IPS DF 4.7 (cell line): Measurements from ENCODE around the gene SLC16A1.
"Not testable (repeated sequence)": the region's sequence is repeated elsewhere in the genome, so short reads cannot be mapped to it uniquely, and the experiment has no call there.

Source experiments
- DNase-seq: peaks from one replicate; pipeline ENCODE4 v3.0.0-alpha.2; 2013; ENCODE audit warnings: low spot score; ENCODE audit errors: extremely low read depth

SLC16A1 gene

DNA sequence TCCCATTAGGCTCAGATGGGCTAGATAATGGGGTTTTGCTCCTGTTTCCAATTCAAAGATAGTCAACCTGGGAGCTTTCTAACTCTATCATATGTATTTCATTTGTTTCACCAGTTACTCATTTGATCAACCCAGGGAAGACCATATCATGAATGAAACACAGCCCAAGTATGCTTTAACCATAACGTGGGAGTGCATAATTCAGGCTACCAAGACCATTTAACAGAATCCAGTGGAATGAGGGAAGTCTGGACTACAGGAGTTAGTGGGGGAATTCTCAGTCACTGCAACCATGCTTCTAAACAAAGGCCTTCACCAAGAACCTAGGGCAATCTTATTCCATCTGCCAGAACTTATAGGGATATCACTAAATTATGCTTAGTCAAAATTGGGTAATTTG lies 15.0 kb upstream of the SLC16A1 start:
- no peak for DNase-seq

DNA sequence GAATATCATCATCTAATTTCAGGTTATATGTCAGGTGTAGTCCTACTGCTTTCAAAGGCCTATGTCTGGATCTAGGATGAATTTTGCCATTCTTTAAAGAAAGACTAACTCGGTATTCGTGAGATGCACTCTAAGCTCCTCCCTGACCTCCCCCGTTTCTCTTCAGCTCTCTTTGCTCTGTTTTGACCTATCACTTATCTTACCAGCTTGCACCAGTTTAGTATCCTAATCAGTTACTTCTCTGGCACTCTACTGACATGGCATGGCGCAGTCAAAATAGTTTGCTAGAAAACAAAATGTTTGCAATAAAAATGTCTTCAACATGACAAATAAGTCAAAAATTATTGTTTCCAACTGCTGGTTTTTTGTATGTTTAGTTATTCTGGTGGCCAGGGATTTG lies 8.4 kb upstream of the SLC16A1 start:
- no peak for DNase-seq

DNA sequence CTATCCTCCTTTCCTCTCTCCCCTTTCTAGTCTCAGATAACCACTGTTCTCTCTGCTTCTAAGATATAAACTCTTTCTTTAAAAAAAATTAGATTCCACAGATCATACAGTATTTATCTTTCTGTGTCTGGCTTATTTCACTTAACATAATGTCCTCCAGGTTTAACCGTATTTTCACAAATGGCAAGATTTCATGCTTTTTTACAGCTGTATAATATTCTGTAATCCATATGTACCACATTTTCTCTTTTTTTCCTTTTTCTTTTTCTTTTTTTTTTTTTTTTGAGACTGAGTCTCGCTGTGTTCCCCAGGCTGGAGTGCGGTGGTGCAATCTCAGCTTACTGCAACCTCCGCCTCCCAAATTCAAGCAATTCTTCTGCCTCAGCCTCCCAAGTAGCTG lies 5.1 kb upstream of the SLC16A1 start:
- DNase-seq, result no peak

DNA sequence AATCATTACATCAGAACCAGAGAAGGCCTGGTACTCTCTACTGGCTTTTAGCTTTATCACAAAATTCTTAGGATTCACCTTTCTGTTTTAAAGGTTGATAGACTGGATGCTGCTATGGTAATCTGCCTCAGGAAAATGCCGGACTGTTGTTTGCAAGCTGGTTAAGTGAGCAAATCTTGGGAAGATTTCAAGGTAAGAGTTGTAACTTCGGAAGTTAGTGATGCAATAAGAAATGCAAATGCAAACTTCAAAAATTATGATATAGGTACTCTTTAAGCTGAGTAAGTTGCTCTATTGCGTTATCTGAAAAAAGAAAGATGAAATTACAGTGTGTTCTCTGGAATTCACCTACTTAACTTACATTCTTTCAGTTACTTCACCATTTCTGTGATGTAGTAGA lies 4.4 kb upstream of the SLC16A1 start:
- no peak for DNase-seq

DNA sequence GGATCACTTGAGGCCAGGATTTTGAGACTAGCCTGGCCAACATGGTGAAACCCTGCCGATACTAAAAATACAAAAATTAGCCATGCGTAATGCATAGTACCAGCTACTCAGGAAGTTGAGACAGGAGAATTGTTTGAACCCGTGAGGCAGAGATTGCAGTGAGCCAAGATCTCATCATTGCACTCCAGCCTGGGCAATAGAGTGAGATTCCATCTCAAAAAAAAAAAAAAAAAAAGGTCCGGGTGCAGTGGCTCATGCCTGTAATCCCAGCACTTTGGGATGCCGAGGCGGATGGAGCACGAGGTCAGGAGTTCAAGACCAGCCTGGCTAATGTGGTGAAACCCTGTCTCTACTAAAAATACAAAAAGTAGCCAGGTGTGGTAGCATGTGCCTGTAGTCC lies 2.2 kb upstream of the SLC16A1 start:
- not testable (repeated sequence) for DNase-seq

DNA sequence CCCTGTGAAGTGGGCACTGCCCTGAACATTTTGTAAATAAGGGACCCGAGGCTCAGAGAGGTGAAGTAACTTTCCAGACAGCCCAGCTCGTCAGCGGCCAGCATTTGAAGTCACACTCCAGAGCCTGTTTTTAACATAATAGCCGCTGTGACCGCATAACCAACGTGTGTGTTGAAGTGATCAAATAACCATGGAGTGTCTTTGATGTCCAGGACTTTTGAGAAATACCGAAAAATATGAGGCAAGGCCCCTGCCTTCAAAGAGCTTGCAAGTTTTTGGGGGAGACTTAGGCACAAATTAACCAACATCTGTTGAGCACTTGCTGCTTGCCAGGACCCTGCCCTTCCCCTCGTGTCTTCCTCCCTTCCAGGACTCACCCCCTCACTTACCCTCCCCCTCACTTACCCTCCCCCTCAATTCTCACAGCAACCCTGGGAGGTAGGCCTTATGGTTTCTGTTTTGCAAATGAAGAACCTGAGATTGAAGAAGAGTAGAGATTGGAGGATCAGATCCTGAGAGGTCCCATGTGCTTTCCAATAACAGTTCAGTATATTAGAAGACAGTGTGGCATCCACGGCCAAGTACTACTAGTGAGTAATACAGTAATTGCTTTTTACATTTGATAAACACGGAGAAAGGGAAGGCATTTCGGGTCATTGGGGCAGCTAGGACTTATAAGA lies 1.3 kb upstream of the SLC16A1 start:
- DNase-seq, result no peak

DNA sequence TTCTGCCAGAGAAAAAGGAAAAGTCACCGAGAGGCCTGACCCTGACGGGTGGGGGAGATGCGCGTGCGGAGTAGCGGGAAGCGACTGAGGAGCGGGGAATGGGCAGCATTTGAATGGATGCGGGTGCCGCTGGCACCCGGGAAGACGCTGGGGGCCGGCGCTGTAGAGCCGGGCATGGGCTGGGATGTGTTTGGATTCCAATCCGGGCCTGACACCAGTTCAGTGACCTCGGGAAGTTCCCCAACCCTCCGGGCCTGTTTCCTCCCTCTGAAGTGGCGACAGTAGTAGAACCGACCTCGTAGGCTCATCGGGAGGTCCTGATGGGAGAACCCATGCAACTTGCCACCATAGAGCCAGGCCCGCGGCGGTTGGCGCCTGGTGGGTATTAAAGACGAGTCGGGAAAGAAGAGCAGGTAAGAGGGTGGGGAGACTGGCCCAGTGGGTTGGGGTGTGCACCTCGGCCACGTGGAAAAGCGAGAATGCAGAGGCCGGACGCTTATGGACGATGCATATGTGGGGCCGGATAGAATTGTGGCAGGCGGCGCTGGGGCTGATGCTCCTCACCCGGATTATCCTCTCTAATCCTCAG lies 642 bp upstream of the SLC16A1 start:
- DNase-seq, result no peak

DNA sequence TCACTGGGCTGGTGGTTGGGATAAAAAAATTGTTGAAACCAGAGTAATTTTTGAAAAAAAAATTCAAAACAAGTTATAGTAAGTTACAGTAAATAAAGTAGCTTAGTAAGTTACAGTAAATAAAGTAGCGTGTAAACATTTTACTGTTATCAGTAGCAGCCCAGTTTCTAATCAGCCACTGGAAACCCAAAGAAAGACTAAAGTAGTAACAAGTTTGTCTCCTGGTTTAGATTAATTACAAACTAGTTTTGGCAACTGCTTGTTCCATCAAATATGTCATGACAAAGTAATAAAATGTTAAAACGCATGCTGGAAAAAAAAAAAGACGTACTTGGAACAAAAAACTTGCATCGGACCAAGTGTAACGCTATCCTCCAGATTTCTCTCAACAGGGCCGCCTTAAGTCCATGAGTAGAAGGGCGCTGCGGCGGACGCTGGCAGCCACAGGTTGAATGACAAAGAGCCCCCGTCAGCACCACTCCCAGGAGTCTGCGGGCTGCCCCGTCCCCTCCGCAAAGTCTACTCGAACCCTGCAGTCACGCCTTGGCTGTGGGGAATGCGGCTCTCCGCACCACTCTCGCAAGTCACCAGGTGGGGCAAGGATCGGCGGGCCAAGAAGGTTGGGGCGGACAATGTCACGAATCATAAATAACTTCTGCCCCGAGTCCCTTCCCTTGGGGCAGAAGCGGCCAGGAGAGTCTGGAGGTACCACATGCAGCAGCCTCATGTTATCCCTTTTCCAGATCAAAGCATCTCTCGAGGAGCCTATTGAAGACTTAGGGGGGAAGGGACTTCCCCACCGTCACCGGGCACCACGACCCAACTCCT lies 837 bp downstream of the SLC16A1 start:
- no peak for DNase-seq

DNA sequence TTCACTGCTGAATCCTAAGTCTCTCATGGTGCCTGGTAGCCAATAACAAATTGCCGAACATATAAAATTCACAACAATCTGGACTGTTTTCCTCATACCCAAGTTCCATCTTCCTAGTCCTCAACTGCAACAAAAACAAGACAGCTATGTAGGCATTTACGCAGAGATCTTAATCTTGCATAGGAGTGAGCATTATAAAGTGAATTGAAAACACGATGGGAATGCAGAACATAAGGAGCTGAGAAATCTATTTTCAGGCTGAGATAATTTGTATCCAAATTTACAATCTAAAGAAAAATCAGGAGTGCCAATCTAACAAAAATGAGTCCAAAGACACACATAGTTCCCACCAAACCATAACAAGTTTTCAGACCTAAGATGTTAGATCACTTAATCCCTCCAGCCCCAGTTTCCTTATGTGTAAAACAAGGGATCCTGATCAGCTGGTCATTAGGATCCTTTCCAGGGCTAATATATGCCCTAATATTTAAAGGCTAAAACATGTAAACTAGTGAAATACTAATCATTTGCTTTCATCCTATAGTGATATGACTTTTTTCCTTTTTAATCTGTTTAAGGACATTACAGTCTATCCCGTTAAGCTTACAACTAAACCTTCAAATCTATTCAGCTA lies 1.9 kb downstream of the SLC16A1 start:
- no peak for DNase-seq

DNA sequence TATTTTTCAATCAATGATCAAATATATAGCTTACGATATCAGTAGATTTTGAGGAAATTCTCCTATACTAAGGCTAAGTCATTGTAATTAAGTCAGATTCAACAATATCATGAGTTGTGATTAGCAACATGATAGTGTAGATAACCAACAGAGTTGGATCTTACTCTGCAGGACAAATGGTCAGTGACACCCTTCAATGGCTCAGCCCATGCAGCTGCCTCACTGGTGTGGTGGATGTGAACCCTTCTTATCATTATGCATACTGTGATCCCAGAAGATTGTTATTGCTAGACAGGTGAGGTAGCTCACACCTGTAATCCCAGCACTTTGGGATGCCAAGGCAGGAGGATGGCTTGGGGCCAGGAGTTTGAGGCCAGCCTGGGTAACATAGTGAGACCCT lies 5.6 kb downstream of the SLC16A1 start:
- DNase-seq, result no peak

DNA sequence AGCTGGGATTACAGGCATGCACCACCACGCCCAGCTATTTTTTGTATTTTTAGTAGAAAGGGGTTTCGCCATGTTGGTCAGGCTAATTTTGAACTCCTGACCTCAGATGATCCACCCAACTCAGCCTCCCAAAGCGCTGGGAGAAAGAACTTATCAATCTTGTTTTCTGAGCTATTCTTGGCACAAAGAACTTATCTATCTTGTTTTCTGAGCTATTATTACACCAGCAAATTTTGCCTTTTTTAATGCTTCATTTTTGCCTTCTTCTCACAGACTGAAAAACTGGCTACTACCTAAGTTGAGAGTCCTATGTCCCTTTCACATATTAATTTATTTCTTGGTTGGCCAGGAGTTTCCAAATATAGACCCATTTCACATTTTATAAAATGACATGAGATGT lies 9.3 kb downstream of the SLC16A1 start:
- no peak for DNase-seq

DNA sequence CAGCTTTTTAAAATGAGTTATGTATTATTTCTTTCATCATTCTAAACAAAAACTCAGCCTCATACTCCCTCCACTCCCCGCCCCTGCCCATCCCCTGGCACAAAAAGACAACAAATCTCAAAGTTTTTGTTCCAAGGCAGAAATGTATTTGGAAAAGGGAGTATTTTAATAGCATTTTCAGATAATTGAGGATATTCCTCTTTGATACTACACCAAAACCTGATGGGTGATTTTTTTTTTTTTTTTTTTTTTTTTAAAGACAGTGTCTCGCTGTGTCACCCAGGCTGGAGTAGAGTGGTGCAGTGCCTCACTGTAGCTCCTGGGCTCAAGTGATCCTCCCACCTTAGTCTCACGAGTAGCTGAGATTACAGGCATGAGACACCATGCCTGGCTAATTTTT lies 16.2 kb downstream of the SLC16A1 start:
- DNase-seq, result no peak

DNA sequence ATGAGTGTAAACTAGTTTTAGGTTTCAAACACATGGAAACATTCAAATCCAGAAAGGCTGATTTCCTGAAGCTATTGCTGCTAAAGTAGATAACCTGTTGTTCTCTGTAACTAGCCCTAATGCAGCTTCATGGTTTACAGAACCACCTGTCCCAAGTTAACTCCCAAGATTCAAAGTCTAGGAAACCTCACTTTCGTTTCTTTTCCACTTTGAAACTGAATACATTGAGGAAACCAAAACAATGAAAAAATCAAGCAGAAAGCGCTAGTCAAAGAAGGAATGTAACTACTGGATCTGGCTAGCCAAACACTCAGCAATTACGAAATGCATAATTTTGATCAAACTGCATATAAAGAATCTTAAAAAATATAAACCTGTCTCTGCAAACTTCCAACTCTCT lies 17.8 kb downstream of the SLC16A1 start:
- no peak for DNase-seq

DNA sequence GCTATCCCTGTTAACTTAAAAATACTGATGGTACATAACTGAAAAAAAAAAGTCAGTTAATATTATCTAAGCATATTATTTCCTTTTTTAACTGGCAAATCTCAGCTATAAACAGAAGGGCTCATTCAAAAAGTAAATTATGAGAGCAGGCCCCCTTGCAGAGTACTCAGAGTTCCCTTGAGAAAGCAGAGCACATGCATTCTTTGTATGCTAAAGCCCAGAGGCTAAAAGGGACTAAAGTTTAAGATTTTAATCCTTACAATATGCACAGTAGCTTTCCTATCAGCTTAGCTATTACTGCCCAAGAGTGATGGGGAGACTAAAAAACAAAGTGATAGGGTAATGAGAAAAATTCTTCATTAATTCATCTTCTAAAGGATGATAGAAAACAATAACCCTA lies 18.5 kb downstream of the SLC16A1 start:
- DNase-seq, result no peak

DNA sequence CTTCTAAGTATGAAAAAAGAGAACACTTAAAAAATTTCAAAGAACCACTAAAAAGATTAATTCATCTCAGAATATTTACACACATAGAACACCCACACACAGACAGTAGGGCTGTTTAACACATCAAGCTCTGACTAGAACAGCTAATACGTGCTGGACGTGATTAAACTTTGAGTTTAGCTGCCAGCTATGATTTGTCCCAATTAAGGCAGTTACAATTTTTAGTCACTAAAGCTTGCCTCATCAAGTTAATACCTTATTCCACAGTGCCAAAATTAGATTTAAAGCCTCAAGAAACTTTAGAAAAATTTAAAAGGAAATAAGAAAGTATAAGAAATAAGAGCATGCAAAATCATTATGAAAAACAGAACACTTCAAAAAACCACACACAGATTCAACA lies 18.9 kb downstream of the SLC16A1 start:
- DNase-seq, result no peak

DNA sequence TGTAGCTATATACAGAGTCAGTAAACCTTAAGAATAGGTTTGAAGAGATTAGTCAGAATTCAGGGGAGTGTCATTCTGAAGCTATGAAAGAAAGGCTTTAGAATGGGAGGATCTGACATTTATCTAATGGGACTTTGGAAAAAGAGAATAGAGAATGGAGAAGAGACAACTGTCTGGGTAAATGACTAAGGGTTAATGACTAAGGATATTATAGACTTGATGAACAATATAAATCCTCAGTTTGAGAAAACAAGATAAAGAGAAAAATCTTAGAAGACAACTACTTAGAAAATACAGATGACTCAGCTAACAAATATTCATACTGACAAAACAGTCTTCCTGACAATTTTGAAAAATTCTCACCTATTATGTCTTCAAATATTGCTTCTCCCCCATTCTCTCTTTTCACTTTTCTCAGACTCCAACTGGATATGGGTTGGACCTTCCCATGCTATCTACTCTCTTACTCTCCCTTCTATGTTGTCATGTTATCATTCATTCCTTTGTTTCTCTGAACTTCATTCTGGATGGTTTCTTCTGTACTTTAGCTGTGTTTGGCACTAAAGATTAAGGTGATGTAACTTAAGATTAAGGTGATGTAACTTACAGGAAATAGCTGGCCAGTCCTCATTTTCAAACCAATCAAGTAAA lies 20.4 kb downstream of the SLC16A1 start:
- no peak for DNase-seq

DNA sequence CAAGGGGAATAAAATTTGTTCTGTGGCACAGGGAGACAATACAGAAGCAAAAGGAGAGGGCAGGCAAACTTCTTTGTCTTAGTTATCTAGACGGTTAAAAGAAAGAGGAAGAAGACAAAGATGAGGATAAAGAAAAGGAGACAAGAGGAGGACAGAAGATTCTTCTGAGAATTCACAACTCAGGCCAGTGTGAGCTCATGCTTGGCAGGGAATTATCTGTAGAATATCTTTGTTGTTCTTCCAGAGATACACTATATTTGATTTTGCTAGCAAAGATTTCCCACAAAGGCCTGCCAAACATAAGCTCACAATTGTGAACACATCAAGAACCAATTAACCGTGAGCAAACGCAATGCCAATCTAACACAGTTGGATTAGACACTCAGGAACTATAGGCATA lies 21.4 kb downstream of the SLC16A1 start:
- DNase-seq, result no peak

DNA sequence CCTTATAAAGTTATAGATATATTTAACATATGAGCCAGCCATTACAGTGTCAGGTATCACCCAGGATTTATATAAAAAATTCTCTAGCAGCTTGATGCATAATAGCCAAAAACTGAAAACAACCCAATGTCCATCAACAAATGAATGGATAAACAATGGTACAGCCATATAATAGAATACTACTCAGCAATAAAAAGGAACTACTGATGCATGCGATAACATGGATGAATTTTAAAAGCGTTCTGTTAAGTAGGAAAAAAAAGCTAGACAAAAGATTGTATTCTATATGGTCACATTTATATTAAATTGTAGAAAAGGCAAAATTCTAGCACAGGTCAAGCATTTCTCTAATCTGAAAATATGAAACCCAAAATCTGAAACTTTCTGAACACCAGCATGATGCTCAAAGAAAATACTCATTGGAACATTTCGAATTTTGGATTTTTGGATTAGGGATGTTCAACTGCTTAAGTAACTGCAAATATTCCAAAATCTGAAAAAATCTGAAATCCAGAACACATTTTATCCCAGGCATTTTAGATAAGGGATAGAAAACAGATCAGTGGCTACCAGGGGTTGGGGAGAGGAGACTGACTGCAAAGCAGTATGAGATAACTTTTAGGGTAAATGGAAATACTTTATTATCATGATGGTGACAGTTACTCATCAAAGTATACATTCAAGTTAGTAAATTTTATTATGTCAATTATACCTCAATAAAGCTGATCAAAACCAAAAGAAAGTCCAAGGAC lies 22.0 kb downstream of the SLC16A1 start:
- DNase-seq, result no peak

DNA sequence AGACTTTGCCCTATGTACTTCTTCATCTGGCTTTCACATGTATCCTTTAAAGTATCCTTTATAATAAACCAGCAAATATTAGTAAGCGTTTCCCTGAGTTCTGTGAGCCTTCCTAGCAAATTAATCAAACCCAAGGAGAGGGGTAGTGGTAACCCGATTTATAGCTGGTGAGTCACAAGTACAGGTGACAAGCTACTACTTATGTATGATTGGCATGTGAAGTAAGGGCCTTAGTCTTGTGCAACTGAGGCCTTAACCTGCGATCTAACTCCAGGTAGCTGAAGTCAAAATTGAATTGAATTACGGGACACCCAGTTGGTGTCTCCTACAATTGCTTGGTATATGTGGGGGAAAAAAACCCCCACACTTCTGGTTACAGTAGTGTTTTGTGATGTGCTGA lies 26.0 kb downstream of the SLC16A1 start:
- DNase-seq, result no peak

DNA sequence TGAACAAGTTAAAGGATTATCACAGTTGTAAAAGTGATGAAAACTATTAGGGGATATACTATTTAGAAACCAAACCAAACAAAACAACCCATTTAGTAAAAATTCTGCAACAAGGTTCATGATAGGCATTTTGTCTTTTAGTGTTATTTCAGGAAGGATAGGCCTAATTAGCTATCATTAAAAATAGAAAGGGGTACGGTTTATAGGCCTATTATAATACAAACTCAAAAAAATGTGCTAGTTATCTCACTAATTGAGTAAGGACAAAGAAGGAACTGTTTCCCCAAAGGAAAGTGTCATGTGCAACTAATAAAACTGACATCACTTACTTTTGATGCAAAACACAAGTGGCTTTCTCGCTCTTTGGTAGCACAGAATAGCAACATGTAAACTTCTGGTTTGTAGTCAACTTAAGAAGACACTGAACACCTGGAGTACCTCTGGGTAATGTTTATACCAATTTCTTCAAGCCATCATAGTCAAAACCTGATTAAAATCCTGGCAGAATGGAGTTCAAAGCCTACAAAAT lies 28.5 kb downstream of the SLC16A1 start:
- DNase-seq, result no peak

DNA sequence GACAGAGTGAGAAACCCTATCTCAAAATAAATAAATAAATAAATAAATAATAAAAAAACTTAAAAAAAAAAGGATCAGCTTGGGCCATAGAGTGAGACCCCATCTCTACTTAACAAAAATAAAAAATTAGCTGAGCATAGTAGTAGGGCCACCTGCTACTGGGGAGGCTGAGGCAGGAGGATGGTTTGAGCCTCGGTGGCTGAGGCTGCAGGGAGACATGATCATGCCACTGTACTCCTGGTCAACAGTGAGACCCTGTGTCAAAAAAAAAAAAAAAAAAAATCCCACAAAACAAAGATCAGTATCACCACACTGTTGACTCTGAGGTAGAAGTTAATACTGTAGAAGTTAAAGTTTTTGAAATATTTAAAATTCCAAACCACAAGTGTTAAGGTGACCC lies 29.1 kb downstream of the SLC16A1 start:
- no peak for DNase-seq
